A673 (cell line): ENCODE measurements around the gene STAC3. TPM values are rescaled to one million over a fixed set of nuclear protein-coding genes. Genes with fewer than 3 reads are reported as not detected.

Experiments
- BruUV-seq: library from RNA; stranded (reverse); fragments of 400-500 nt; replicated peaks from 2 replicates; lab custom pipeline; 2021; lab: Mats Ljungman, UMichigan
- CTCF ChIA-PET: fragments of 300-600 bp; sonication (Branson Sonifier 250); formaldehyde crosslinking; loops from one replicate; lab custom pipeline; 2022; ENCODE audit warnings: antibody characterized with exemption; lab: Charles Lee
- POLR2A ChIA-PET: fragments of 300-600 bp; sonication (Branson Sonifier 250); formaldehyde crosslinking; loops from one replicate; lab custom pipeline; 2022; ENCODE audit warnings: antibody characterized with exemption; ENCODE audit not compliant: low non-redundant PET; lab: Charles Lee
- DNase-seq: peaks from one replicate; pipeline ENCODE4 v3.0.0-alpha.2; 2015; ENCODE audit warnings: low spot score
- H3K27ac ChIP-seq: fragments of 200-600 bp; sonication (generic); 2 replicates; pipeline ENCODE4 v1.5.1; 2016; ENCODE audit warnings: mixed run types, low read depth, mild to moderate bottlenecking, mixed read lengths, antibody characterized with exemption, low read length; ENCODE audit not compliant: poor library complexity, severe bottlenecking
- H3K27me3 ChIP-seq: fragments of 200-600 bp; sonication (generic); replicated peaks from 2 replicates; pipeline ENCODE4 v1.6.1; 2017; ENCODE audit warnings: mixed run types, low read depth, mild to moderate bottlenecking, mixed read lengths, antibody characterized with exemption, low read length; ENCODE audit not compliant: insufficient read depth, poor library complexity
- H3K36me3 ChIP-seq: fragments of 200-600 bp; sonication (generic); 2 replicates; pipeline ENCODE4 v1.6.1; 2016; ENCODE audit warnings: mixed run types, mild to moderate bottlenecking, mixed read lengths, antibody characterized with exemption, low read length; ENCODE audit not compliant: insufficient read depth, poor library complexity, severe bottlenecking
- H3K4me1 ChIP-seq: fragments of 200-600 bp; sonication (generic); 2 replicates; pipeline ENCODE4 v1.6.1; 2017; ENCODE audit warnings: mixed run types, mild to moderate bottlenecking, mixed read lengths, antibody characterized with exemption, low read length; ENCODE audit not compliant: insufficient read depth, poor library complexity, severe bottlenecking
- H3K4me3 ChIP-seq: fragments of 200-600 bp; sonication (generic); 2 replicates; pipeline ENCODE4 v1.5.1; 2016; ENCODE audit warnings: low read depth, mixed run types, mild to moderate bottlenecking, mixed read lengths, low read length; ENCODE audit not compliant: poor library complexity, severe bottlenecking
- H3K9me3 ChIP-seq: fragments of 200-600 bp; sonication (generic); 2 replicates; pipeline ENCODE4 v1.6.1; 2016; ENCODE audit warnings: mixed run types, low read depth, mild to moderate bottlenecking, mixed read lengths, antibody characterized with exemption, low read length; ENCODE audit not compliant: poor library complexity, severe bottlenecking
- CTCF ChIP-seq: fragments of 300-800, 200-600 bp; sonication (generic); conservative IDR thresholded peaks from 2 replicates; pipeline ENCODE4 v1.5.1; 2017; ENCODE audit warnings: low read depth, mild to moderate bottlenecking, antibody characterized with exemption, low read length, moderate library complexity, mixed read lengths
- EZH2 ChIP-seq: fragments of 200-600 bp; sonication (generic); IDR thresholded peaks from 2 replicates; pipeline ENCODE4 v1.6.1; 2017; ENCODE audit warnings: borderline replicate concordance, low read depth, mild to moderate bottlenecking, mixed read lengths, antibody characterized with exemption, low read length; ENCODE audit not compliant: poor library complexity, severe bottlenecking
- intact Hi-C: fragments of 100-400 bp; cut with micrococcal nuclease; formaldehyde crosslinking; loops from one replicate; pipeline ENCODE4 v1.10.0; 2022; ENCODE audit not compliant: unreplicated experiment
- total RNA-seq: library from RNA; stranded (reverse); gene quantifications from 2 replicates; pipeline ENCODE4 v1.2.3, GENCODE V29; 2021

STAC3 gene
- total RNA-seq, 1 experiment from 2014 or later = 7.0 TPM

GRCh38 chr12:57273516-57273915 lies 22.5 kb upstream of the STAC3 start:
- intact Hi-C loops = no loop called here
- no TSS peak for BruUV-seq
- Histone ChIP-seq H3K9me3 (no peaks in the 10 kb centered on the region), H3K27ac (no peak overlapping the region), H3K27me3 (no peaks in the 10 kb centered on the region), H3K4me1 (no peaks in the 10 kb centered on the region), H3K4me3 (no peak overlapping the region), H3K36me3 (peaks cover 30% of the 10 kb centered on the region)
- DNase-seq = no peak
- ChIA-PET POLR2A (no interaction called here), CTCF (interaction anchor here (0.6 kb wide), 1 partner anchor 61 kb away, joined by 3 read pairs; no protein-coding TSS in a partner anchor)
- TF ChIP-seq CTCF (no peak), EZH2 (no peak)

GRCh38 chr12:57272337-57273151 lies 21.6 kb upstream of the STAC3 start:
- H3K4me3 ChIP-seq = no peak overlapping the region
- H3K4me1 ChIP-seq = no peaks in the 10 kb centered on the region
- no TSS peak for BruUV-seq
- H3K9me3 ChIP-seq = no peaks in the 10 kb centered on the region
- H3K36me3 ChIP-seq = peaks cover 36% of the 10 kb centered on the region
- intact Hi-C loops = no loop called here
- H3K27me3 ChIP-seq = no peaks in the 10 kb centered on the region
- no peak for DNase-seq
- no peak overlapping the region for H3K27ac ChIP-seq
- TF ChIP-seq EZH2 (no peak), CTCF (no peak)
- POLR2A ChIA-PET = no interaction called here
- CTCF ChIA-PET = interaction anchor here (0.9 kb wide), 1 partner anchor 29 kb away, joined by 10 read pairs; no protein-coding TSS in a partner anchor

DNA sequence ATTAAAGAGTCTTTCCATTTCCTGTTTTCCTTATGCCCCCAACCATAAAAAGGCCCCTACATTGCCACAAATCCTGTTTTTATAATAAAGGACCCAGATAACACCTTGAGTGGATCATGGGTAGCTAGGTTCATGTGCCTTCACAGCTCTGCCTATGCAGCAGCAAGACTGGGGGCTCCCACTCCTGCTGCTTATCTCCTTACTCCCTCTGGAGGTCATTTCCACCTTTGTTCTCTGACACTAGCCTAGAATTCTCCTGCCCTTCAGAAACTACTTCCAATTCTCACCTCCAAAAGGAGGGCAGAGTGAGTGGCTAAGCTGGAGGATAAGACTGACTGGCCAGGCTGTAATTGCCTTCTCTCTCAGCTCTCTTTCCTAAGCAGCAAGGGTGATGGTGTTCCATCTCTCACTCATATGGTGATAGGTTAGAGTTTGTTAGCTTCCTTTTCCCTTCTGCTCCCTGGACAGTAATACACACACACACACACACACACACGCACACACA lies 20.0 kb upstream of the STAC3 start:
- intact Hi-C loops = no loop called here
- BruUV-seq = no TSS peak
- POLR2A ChIA-PET = interaction anchor here (0.7 kb wide), 1 partner anchor 181 kb away, joined by 4 read pairs; no protein-coding TSS in a partner anchor

More for the DNA sequence above, 20.0 kb upstream of the STAC3 start:
- H3K27me3 ChIP-seq = no peaks in the 10 kb centered on the region
- H3K27ac ChIP-seq = no peak overlapping the region
- no peak overlapping the region for H3K4me3 ChIP-seq
- DNase-seq = no peak
- H3K4me1 ChIP-seq = no peaks in the 10 kb centered on the region
- TF ChIP-seq EZH2 (no peak), CTCF (no peak)
- CTCF ChIA-PET = interaction anchor here (1.0 kb wide), 1 partner anchor 29 kb away, joined by 3 read pairs; no protein-coding TSS in a partner anchor
- H3K9me3 ChIP-seq = no peaks in the 10 kb centered on the region
- H3K36me3 ChIP-seq = peaks cover 41% of the 10 kb centered on the region
